ENCODE measurements around the gene TBCD. TPM values are rescaled to one million over a fixed set of nuclear protein-coding genes. Genes with fewer than 3 reads are reported as not detected.
A peak's percentile ranks its signal among the peaks of the same experiment; 100 is the strongest.
"Not testable (repeated sequence)": the region's sequence is repeated elsewhere in the genome, so short reads cannot be mapped to it uniquely, and the experiment has no call there.

TBCD gene
- total RNA-seq, 2 donors from 2014 or later, result 112 to 144 TPM

GRCh38 chr17:82737967-82738877 lies 13.6 kb upstream of the TBCD start:
- Mint-ChIP-seq H3K27ac (no peak overlapping the region), H3K27me3 (no peaks in the 10 kb centered on the region), H3K4me3 (no peak overlapping the region), H3K36me3 (ENCODE audit: low read depth) (no peaks in the 10 kb centered on the region), H3K4me1 (peaks cover 3% of the 10 kb centered on the region)
- ATAC-seq (no peak), DNase-seq (no peak)
- no peaks in the 10 kb centered on the region for H3K9me3 ChIP-seq (ENCODE audit: control insufficient read depth, low read length, poor library complexity, severe bottlenecking)

DNA sequence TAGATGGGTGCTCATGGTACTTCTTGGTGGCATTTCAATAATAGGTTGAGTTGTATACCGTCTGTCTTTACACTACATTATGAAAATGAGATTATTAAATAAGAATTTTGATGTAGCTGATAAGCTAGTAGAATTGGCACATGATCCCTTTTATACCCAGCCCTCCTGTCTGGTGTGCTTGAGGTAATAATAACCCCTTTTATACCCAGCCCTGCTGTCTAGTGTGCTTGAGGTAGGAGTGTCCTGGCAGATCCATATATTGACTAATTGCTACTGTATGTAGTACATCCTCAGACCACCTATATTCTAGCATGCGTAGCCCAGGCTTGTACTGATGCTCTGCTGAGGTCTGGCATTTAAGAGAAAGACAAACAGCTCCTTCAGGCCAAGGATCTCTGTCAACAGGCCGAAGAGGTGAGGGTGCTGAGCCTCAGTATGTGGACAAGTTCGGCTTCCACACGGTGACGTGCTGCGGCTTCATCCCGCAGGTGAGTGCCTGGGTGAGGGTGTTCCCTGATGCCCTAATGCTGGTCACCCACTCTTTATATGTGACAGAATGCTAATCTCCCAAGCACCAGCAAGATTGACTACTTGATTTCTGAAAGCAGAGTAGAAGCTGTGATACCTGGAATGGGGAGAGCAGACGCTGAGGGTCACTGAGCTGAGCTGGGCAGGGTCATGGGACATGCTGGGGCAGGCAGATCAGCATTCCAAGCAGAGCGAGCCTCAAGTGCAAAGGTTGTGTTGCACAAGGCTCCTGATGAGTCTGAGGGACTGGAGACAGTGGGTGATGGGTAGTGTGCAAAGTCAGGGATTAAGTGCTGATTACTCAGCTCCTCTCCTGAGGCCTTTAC lies 10.7 kb upstream of the TBCD start:
- Mint-ChIP-seq H3K27ac (no peak overlapping the region), H3K4me1 (peaks cover 2% of the 10 kb centered on the region), H3K36me3 (ENCODE audit: low read depth) (no peaks in the 10 kb centered on the region), H3K4me3 (no peak overlapping the region), H3K27me3 (no peaks in the 10 kb centered on the region)
- ATAC-seq, result no peak
- no peaks in the 10 kb centered on the region for H3K9me3 ChIP-seq (ENCODE audit: control insufficient read depth, low read length, poor library complexity, severe bottlenecking)
- DNase-seq, result no peak

DNA sequence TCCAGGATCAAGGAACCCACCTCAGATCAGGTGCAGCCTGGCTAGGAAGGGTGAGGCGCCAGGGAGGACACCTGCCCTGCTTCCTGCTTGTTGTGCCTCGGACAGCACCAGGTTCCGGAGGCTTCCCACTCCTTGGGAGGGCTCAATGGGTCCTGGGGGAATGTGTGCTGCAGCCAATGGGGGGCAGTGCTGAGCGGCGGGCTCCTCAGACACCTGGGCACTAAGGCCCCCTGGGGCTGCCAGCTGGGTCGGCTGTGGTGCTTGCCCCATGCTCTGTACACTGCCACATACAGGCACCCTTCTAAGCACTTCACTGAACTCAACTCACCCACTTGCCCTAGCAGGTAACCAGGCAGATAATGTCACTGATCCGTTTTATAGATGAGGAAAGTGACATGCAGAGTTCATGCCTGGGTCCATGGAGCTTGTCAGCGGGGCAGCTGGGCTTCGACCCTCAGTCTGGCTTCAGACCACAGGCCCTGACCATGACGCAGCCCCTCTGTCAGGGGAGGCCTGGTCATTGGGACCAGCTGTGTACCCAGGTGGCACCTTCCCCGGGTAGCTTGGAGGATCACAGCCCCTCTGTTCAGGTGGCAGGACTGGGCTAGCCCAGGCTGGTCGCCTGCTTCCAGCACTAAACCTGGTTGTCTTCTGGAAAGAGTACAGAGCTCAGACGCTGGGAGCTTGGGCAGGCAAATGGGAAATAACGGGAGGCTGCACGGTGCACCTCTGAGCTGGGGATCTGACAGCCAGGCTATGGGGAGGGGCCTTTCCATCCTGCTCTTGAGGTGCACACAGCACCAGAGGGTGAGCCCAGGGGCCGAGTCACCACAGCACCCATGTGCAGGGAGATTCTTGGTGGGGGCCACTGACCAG lies 8.3 kb upstream of the TBCD start:
- H3K9me3 ChIP-seq (ENCODE audit: control insufficient read depth, low read length, poor library complexity, severe bottlenecking), result no peaks in the 10 kb centered on the region
- Mint-ChIP-seq H3K27ac (no peak overlapping the region), H3K27me3 (no peaks in the 10 kb centered on the region), H3K36me3 (ENCODE audit: low read depth) (no peaks in the 10 kb centered on the region), H3K4me3 (no peak overlapping the region), H3K4me1 (no peaks in the 10 kb centered on the region)
- ATAC-seq (no peak), DNase-seq (no peak)

DNA sequence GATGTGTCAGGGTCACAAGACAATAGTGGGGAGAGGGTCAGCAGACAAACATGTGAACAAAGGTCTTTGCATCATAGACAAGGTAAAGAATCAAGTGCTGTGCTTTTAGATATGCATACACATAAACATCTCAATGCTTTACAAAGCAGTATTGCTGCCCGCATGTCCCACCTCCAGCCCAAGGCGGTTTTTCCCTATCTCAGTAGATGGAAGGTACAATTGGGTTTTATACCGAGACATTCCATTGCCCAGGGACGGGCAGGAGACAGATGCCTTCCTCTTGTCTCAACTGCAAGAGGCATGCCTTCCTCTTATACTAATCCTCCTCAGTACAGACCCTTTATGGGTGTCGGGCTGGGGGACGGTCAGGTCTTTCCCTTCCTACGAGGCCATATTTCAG lies 7.1 kb upstream of the TBCD start:
- not testable (repeated sequence) for H3K27ac Mint-ChIP-seq; H3K9me3 ChIP-seq (ENCODE audit: control insufficient read depth, low read length, poor library complexity, severe bottlenecking); H3K36me3 Mint-ChIP-seq (ENCODE audit: low read depth); DNase-seq; H3K27me3 Mint-ChIP-seq; ATAC-seq; H3K4me1 Mint-ChIP-seq; H3K4me3 Mint-ChIP-seq

DNA sequence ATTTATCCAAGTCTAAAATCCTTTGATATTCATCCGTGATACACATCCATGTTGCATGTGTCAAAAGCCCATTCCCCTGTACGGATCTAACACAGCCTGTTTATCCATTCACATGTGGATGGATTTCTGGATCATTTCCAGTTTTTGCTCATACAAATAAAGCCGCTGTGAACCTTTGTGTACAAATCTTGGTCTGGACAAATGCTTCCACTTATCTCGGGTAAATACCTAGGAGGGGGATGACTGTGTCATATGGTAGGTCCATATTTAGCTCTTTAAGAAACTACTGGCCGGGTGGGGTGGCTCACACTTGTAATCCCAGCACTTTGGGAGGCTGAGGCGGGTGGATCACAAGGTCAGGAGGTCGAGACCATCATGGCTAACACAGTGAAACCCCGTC lies 6.3 kb upstream of the TBCD start:
- ATAC-seq (no peak), DNase-seq (no peak)
- H3K9me3 ChIP-seq (ENCODE audit: control insufficient read depth, low read length, poor library complexity, severe bottlenecking), result no peaks in the 10 kb centered on the region
- no peak overlapping the region for H3K4me3 Mint-ChIP-seq
- no peaks in the 10 kb centered on the region for H3K36me3 Mint-ChIP-seq (ENCODE audit: low read depth)
- H3K27ac Mint-ChIP-seq, result no peak overlapping the region
- H3K27me3 Mint-ChIP-seq, result no peaks in the 10 kb centered on the region
- no peaks in the 10 kb centered on the region for H3K4me1 Mint-ChIP-seq

- Mint-ChIP-seq H3K27ac (no peak overlapping the region), H3K4me3 (no peak overlapping the region)
- H3K9me3 ChIP-seq (ENCODE audit: control insufficient read depth, low read length, poor library complexity, severe bottlenecking), result no peaks in the 10 kb centered on the region
Measured at GRCh38 chr17:82748756-82749155, 3.1 kb upstream of the TBCD start.

GRCh38 chr17:82750241-82750908 lies 1.5 kb upstream of the TBCD start:
- DNase-seq (no peak), ATAC-seq (no peak)
- no peak overlapping the region for H3K27ac Mint-ChIP-seq
- peaks cover 16% of the 10 kb centered on the region for H3K4me1 Mint-ChIP-seq
- no peaks in the 10 kb centered on the region for H3K27me3 Mint-ChIP-seq
- no peaks in the 10 kb centered on the region for H3K36me3 Mint-ChIP-seq (ENCODE audit: low read depth)
- H3K4me3 Mint-ChIP-seq, result peak overlapping the region; percentile 55
- H3K9me3 ChIP-seq (ENCODE audit: control insufficient read depth, low read length, poor library complexity, severe bottlenecking), result no peaks in the 10 kb centered on the region

More at GRCh38 chr17:82748756-82749155, 3.1 kb upstream of the TBCD start:
- no peak for DNase-seq
- Mint-ChIP-seq H3K4me1 (peaks cover 7% of the 10 kb centered on the region), H3K27me3 (no peaks in the 10 kb centered on the region), H3K36me3 (ENCODE audit: low read depth) (no peaks in the 10 kb centered on the region)
- no peak for ATAC-seq

- H3K9me3 ChIP-seq (ENCODE audit: control insufficient read depth, low read length, poor library complexity, severe bottlenecking), result no peaks in the 10 kb centered on the region
- H3K27me3 Mint-ChIP-seq, result no peaks in the 10 kb centered on the region
- DNase-seq, result no peak
- H3K27ac Mint-ChIP-seq, result no peak overlapping the region
- H3K4me1 Mint-ChIP-seq, result peaks cover 21% of the 10 kb centered on the region
- H3K4me3 Mint-ChIP-seq, result peak overlapping the region; percentile 39
- H3K36me3 Mint-ChIP-seq (ENCODE audit: low read depth), result no peaks in the 10 kb centered on the region
- no peak for ATAC-seq
Measured at GRCh38 chr17:82751171-82751570, 694 bp upstream of the TBCD start.

DNA sequence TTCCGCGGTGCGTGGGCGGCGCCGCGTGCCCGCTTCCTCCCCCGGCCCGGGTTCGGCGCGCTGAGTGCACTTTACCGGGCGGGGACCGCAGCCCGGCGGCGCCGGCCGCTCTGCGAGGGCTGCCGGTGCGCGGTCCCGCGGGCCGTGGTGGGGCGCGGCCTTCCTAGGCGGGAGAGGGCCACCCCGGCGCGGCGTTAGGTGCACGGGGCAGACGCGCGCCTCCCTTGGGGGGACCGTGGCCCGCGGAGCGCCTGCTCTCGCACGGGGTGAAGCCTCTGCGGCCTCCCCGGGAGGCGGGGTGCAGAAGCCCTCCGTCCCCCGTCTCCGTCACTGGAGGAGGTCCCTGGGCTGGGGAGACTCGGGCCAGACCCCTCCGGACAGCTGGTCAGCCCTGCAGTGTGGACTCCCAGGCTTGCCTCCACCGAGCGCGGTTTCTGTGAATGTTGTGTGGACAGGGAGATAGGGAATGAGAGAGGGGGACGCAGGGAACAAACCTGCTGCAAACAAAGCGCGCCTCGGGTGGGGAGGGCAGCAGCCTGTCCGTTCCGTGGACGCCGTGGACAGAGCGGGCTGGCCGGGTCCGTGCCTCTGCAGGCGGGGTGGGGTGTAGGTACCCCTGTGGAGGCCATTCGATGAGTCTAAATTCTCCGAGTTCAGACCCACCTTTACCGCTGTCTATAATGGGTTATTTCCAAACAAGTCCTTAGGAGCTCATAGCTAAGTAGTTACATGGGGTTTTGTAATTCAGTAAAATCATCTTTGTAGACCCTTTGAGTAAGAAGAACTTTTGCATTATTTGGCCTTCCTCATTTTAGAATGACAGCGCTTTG lies 721 bp downstream of the TBCD start:
- H3K36me3 Mint-ChIP-seq (ENCODE audit: low read depth), result no peaks in the 10 kb centered on the region
- no peaks in the 10 kb centered on the region for H3K27me3 Mint-ChIP-seq
- H3K9me3 ChIP-seq (ENCODE audit: control insufficient read depth, low read length, poor library complexity, severe bottlenecking), result no peaks in the 10 kb centered on the region
- peak in 2 of 3 donors; percentile 27 to 39 for DNase-seq
- H3K4me1 Mint-ChIP-seq, result peaks cover 21% of the 10 kb centered on the region
- ATAC-seq, result peak; percentile 19
- H3K4me3 Mint-ChIP-seq, result peak overlapping the region; percentile 87
- H3K27ac Mint-ChIP-seq, result no peak overlapping the region

DNA sequence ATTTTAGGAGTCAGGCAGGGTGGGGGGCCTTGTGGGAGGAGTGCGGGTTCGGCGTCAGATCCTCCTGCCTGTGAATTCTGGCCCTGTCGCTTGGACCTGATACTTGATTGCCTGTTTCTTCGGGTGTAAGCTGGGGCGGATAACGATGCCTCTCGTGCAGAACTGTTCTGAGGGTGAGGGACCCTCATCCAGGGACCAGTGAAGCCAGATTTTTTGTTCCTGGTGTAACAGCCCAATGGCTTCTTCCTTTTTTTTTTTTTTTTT lies 1.3 kb downstream of the TBCD start:
- Mint-ChIP-seq H3K27me3 (no peaks in the 10 kb centered on the region), H3K27ac (no peak overlapping the region), H3K4me3 (peak overlapping the region; percentile 71), H3K36me3 (ENCODE audit: low read depth) (no peaks in the 10 kb centered on the region), H3K4me1 (peaks cover 21% of the 10 kb centered on the region)
- ATAC-seq, result no peak
- DNase-seq, result no peak
- H3K9me3 ChIP-seq (ENCODE audit: control insufficient read depth, low read length, poor library complexity, severe bottlenecking), result no peaks in the 10 kb centered on the region

DNA sequence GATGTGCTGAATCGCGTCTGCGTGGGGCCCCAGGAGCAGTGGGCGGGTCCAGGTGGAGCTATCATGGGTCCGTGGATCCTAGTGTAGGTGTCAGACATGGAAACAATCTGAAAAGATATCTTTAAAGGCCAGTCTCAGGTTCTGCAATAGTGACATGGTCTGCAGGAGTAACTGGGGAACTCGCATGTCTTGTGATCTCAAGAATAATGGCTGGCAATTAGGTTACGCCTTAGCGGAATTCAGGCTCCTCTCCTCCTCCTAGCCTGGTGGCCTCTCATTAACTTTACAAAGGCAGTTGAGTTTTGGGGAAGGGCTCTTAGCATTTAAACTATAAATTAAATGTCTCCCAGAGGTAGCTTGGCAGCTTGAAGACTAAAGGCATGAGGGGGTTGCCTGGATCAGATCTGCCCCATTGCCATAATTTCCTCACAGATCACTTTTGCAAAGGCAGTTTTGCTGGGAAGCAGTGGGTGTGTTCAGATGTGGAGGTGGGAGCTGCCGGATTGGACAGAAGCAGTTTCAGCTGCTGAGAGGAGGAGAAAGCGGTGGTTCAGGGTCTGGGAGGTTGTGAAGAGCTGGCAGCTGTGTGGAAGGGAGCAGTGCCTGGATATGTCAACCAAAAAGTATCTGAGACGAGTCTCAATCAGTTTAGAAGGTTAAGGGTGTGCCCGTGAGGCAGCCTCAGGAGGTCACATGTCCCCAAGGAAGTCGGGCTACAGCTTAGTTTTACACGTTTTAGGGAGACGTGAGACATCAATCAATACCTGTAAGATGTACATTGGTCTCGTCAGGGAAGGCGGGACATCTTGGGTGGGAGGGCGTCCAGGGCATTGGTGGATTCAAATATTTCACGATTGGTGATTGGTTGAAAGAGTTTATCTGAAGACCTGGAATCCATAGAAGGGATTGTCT lies 2.7 kb downstream of the TBCD start:
- no peaks in the 10 kb centered on the region for H3K36me3 Mint-ChIP-seq (ENCODE audit: low read depth)
- peak overlapping the region; percentile 84 for H3K27ac Mint-ChIP-seq
- no peak for ATAC-seq
- H3K9me3 ChIP-seq (ENCODE audit: control insufficient read depth, low read length, poor library complexity, severe bottlenecking), result no peaks in the 10 kb centered on the region
- H3K27me3 Mint-ChIP-seq, result no peaks in the 10 kb centered on the region
- H3K4me3 Mint-ChIP-seq, result no peak overlapping the region
- H3K4me1 Mint-ChIP-seq, result peaks cover 21% of the 10 kb centered on the region
- DNase-seq, result no peak

All from T-helper 17 cell (primary cell).